Muscle layer of colon (tissue), 2 donors: ENCODE measurements around the gene OTUD1.

Experiments used
- H3K27ac ChIP-seq: one replicate; pipeline ENCODE4 v1.7.0; 2013; ENCODE audit warnings: low read depth, mild to moderate bottlenecking, low read length, moderate library complexity
- H3K27me3 ChIP-seq, 2 donors: one replicate each; pipeline ENCODE4 v1.7.0; 2013; ENCODE audit warnings: low read length in 2 of 2, mild to moderate bottlenecking in 2 of 2; ENCODE audit not compliant: insufficient read depth in 2 of 2, control insufficient read depth in 1 of 2
- H3K36me3 ChIP-seq: one replicate; pipeline ENCODE4 v1.7.0; 2013; ENCODE audit warnings: mild to moderate bottlenecking, low read length; ENCODE audit not compliant: insufficient read depth
- H3K4me1 ChIP-seq: one replicate; pipeline ENCODE4 v1.7.0; 2013; ENCODE audit warnings: mild to moderate bottlenecking, low read length; ENCODE audit not compliant: insufficient read depth
- H3K4me3 ChIP-seq, 2 donors: one replicate each; pipeline ENCODE4 v1.7.0; 2013; ENCODE audit warnings: low read length in 2 of 2, low read depth in 1 of 2, mild to moderate bottlenecking in 1 of 2, moderate library complexity in 1 of 2
- H3K9ac ChIP-seq: one replicate; pipeline ENCODE4 v1.7.0; 2013; ENCODE audit warnings: low read length
- H3K9me3 ChIP-seq: one replicate; pipeline ENCODE4 v1.7.0; 2013; ENCODE audit warnings: mild to moderate bottlenecking, low read length
- donor health status: abdominal sarcoma.
- donor health status: Adenocarcinoma of cecum.

OTUD1 gene

DNA sequence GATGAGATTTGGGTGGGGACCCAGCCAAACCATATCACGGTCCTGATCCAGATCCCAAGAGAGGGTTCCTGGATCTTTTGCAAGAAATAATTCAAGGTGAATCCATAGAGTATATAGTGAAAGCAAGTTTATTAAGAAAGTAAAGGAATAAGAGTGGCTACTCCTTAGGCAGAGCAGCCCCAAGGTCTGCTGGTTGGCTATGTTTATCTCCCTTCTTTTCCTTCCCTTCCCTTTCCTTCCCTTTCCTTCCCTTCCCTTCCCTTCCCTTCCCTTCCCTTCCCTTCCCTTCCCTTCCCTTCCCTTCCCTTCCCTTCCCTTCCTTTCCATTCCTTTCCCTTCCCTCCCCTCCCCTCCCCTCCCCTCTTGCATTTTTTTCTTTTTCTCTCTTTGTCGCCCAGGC, 35.2 kb downstream of the OTUD1 start:
- Histone ChIP-seq H3K36me3 (no peaks in the 10 kb centered on the region), H3K9ac (no peak overlapping the region), H3K4me1 (peaks cover 10% of the 10 kb centered on the region), H3K9me3 (no peaks in the 10 kb centered on the region), H3K27ac (no peak overlapping the region), H3K27me3 (no peaks in the 10 kb centered on the region), H3K4me3 (no peak overlapping the region)

DNA sequence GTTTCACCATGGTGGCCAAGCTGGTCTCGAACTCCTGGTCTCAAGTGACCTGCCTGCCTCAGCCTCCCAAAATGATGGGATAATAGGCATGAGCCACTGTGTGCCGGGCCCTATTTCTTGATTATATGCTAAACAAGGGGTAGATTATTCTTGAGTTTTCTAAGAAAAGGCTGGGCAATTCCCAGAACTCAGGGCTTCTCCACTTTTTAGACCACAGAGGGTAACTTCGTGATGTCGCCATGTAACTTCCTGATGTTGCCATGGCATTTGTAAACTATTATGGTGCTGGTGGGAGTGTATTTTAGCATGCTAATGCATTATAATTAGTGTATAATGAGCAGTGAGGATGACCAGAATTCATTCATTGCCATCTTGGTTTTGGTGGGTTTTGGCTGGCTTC, 35.8 kb downstream of the OTUD1 start:
- H3K27me3 ChIP-seq = no peaks in the 10 kb centered on the region
- no peak overlapping the region for H3K4me3 ChIP-seq
- no peaks in the 10 kb centered on the region for H3K9me3 ChIP-seq
- no peaks in the 10 kb centered on the region for H3K36me3 ChIP-seq
- no peak overlapping the region for H3K9ac ChIP-seq
- peaks cover 7% of the 10 kb centered on the region for H3K4me1 ChIP-seq
- no peak overlapping the region for H3K27ac ChIP-seq

DNA sequence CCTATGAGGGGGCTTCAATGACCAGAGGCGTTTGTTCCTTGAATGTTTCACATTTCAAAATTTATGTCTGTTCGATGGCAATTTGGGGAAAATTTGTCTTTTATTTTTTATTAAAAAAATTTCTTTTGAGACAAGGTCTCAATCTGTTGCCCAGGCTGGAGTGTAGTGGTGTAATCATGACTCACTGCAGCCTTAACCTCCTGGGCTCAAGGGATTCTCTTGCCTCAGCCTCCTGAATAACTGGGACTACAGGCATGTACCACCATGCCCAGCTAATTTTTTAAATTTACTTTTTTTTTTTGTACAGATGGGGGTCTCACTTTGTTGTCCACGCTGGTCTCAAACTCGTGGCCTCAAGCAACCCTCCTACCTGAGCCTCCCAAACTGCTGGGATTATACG, 39.7 kb downstream of the OTUD1 start:
- no peaks in the 10 kb centered on the region for H3K4me1 ChIP-seq
- no peak overlapping the region for H3K4me3 ChIP-seq
- no peaks in the 10 kb centered on the region for H3K27me3 ChIP-seq
- no peak overlapping the region for H3K27ac ChIP-seq
- H3K9ac ChIP-seq = no peak overlapping the region
- no peaks in the 10 kb centered on the region for H3K9me3 ChIP-seq
- no peaks in the 10 kb centered on the region for H3K36me3 ChIP-seq

DNA sequence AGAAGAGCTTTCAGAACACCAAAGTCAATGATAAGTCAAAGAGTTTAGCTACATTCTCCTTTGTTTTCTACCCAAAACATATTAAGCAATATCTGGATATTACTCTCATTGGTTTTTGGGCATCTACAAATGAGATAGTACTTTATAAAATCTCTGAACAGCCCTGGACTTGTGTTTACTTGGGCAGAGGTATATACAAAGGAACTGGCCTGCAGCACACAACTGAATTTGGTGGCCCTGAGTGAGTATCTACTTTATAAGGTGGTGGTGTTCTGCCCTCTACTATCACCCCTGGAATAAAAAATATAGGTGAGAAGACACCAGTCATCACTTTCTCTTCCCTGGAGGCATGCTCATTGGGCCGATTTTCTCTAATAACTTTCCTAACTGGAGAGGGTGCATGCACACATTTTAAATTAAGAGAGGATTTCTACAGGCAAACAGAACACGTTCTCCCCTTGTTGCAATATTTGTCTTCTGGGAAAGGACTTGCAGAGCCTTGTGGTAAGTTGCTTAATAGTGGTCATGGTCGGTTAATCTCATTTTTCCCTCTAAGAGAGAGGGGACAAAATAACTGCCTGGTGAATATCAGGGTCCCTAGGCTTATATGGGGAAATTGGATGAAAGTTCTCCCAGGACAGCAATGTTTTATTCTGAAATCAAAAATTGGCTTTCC, 41.1 kb downstream of the OTUD1 start:
- Histone ChIP-seq H3K9ac (no peak overlapping the region), H3K4me3 (no peak overlapping the region), H3K36me3 (no peaks in the 10 kb centered on the region), H3K27me3 (no peaks in the 10 kb centered on the region), H3K27ac (no peak overlapping the region), H3K9me3 (no peaks in the 10 kb centered on the region), H3K4me1 (no peaks in the 10 kb centered on the region)

DNA sequence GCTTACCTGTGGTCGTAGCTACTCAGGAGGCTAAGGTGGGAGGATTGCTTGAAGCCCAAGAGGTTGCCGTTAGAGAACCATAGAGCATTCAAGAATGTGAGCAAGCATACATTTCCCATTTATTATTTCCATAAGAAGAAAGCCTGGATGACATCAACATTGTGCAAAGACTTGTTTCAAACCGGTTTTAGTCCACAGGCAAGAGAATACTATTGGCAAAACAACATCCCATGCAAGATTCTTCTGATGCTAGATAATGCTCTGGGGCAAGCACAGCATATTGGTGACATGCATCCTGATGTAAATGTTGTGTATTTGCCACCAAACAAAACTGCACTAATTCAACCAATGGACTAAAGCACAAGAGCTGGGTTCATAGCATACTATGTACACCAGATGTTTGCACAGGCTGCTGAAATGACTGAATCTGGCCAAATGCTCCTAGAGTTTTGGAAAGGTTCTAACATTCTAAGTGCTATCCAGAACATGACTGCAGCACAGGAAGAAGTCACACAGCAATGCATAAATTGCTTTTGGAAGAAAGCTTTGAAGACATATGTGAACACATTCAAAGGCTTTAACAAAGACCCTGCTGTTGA, 42.6 kb downstream of the OTUD1 start:
- H3K27me3 ChIP-seq = no peaks in the 10 kb centered on the region
- no peaks in the 10 kb centered on the region for H3K9me3 ChIP-seq
- no peak overlapping the region for H3K9ac ChIP-seq
- no peak overlapping the region for H3K4me3 ChIP-seq
- no peaks in the 10 kb centered on the region for H3K36me3 ChIP-seq
- no peaks in the 10 kb centered on the region for H3K4me1 ChIP-seq
- H3K27ac ChIP-seq = no peak overlapping the region

DNA sequence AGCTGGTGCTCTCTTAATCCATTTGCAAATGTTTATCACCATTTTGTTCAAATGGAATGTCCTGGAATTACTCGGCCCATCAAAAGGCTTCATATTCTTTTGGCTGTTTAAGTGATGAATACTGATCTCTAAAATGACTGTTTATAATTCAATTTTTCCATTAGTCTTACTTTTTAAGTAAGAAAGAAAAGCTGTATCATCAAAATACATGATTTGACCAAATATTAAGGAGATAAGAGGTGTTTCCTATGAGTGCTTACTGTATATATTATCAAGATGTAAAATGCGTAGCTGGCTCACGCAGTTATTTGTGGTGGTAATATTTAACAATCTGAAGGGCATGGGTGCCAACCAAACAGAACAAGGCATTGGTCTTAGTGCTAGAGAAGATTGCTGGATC, 51.2 kb downstream of the OTUD1 start:
- H3K27ac ChIP-seq = no peak overlapping the region
- no peak overlapping the region for H3K9ac ChIP-seq
- no peaks in the 10 kb centered on the region for H3K4me1 ChIP-seq
- no peaks in the 10 kb centered on the region for H3K27me3 ChIP-seq
- H3K36me3 ChIP-seq = no peaks in the 10 kb centered on the region
- H3K4me3 ChIP-seq = no peak overlapping the region
- no peaks in the 10 kb centered on the region for H3K9me3 ChIP-seq
